Right lobe of liver (tissue), 4 donors: ENCODE data around the gene PAPLN.

ENCODE experiments used
- POLR2A ChIP-seq: fragments of 450-650 bp; IDR thresholded peaks from one replicate; pipeline ENCODE4 v1.6.1; 2017; ENCODE audit warnings: antibody characterized with exemption, mild to moderate bottlenecking
- TF ChIP-seq, protein P1 (sequence below), 4 donors: fragments of 200-600 bp in 3 of 4; fragments of 450-650 bp in 1 of 4; IDR thresholded peaks; one replicate each; pipeline versions ENCODE4 v1.5.1 to v1.8.0; 2016 to 2022; ENCODE audit warnings: antibody characterized with exemption in 4 of 4, mild to moderate bottlenecking in 2 of 4
- donor health status: DM: no; HTN: no; CAD: no.
- donor health status: DM: no; HTN: no; CAD: no.
- donor health status: DM: no; HTN: yes; CAD: no.

DNA sequence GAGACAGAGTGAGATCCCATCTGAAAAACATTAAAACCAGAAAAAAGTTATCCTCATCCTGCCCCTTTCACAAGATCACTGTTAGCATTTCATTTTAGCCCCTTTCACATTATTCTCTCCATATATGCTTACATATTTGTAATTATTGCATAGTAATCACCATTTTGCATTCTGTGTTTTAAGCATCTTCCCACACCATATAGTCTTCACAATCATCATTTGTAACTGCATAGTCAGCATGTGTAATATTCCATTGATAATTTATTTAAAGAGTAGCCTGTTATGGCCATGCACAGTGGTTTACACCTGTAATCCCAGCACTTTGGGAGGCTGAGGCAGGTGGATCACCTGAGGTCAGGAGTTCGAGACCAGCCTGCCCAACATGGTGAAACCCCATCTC is 11.8 kb downstream of the PAPLN start:
- TF ChIP-seq, protein P1, sequence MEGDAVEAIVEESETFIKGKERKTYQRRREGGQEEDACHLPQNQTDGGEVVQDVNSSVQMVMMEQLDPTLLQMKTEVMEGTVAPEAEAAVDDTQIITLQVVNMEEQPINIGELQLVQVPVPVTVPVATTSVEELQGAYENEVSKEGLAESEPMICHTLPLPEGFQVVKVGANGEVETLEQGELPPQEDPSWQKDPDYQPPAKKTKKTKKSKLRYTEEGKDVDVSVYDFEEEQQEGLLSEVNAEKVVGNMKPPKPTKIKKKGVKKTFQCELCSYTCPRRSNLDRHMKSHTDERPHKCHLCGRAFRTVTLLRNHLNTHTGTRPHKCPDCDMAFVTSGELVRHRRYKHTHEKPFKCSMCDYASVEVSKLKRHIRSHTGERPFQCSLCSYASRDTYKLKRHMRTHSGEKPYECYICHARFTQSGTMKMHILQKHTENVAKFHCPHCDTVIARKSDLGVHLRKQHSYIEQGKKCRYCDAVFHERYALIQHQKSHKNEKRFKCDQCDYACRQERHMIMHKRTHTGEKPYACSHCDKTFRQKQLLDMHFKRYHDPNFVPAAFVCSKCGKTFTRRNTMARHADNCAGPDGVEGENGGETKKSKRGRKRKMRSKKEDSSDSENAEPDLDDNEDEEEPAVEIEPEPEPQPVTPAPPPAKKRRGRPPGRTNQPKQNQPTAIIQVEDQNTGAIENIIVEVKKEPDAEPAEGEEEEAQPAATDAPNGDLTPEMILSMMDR (IDR thresholded peaks at IDR 0.05) = no peak
- no peak for TF ChIP-seq POLR2A
